GM19238 (cell line): ENCODE data around the gene DDX60.
A peak's percentile ranks its signal among the peaks of the same experiment; 100 is the strongest.
"Not testable (repeated sequence)": the region's sequence is repeated elsewhere in the genome, so short reads cannot be mapped to it uniquely, and the experiment has no call there.

Source experiments
- DNase-seq: peaks from one replicate; pipeline ENCODE4 v3.0.0; 2011; ENCODE audit warnings: low spot score; ENCODE audit not compliant: insufficient read length

The DDX60 gene, protein sequence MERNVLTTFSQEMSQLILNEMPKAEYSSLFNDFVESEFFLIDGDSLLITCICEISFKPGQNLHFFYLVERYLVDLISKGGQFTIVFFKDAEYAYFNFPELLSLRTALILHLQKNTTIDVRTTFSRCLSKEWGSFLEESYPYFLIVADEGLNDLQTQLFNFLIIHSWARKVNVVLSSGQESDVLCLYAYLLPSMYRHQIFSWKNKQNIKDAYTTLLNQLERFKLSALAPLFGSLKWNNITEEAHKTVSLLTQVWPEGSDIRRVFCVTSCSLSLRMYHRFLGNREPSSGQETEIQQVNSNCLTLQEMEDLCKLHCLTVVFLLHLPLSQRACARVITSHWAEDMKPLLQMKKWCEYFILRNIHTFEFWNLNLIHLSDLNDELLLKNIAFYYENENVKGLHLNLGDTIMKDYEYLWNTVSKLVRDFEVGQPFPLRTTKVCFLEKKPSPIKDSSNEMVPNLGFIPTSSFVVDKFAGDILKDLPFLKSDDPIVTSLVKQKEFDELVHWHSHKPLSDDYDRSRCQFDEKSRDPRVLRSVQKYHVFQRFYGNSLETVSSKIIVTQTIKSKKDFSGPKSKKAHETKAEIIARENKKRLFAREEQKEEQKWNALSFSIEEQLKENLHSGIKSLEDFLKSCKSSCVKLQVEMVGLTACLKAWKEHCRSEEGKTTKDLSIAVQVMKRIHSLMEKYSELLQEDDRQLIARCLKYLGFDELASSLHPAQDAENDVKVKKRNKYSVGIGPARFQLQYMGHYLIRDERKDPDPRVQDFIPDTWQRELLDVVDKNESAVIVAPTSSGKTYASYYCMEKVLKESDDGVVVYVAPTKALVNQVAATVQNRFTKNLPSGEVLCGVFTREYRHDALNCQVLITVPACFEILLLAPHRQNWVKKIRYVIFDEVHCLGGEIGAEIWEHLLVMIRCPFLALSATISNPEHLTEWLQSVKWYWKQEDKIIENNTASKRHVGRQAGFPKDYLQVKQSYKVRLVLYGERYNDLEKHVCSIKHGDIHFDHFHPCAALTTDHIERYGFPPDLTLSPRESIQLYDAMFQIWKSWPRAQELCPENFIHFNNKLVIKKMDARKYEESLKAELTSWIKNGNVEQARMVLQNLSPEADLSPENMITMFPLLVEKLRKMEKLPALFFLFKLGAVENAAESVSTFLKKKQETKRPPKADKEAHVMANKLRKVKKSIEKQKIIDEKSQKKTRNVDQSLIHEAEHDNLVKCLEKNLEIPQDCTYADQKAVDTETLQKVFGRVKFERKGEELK (N-terminal part only)

DNA sequence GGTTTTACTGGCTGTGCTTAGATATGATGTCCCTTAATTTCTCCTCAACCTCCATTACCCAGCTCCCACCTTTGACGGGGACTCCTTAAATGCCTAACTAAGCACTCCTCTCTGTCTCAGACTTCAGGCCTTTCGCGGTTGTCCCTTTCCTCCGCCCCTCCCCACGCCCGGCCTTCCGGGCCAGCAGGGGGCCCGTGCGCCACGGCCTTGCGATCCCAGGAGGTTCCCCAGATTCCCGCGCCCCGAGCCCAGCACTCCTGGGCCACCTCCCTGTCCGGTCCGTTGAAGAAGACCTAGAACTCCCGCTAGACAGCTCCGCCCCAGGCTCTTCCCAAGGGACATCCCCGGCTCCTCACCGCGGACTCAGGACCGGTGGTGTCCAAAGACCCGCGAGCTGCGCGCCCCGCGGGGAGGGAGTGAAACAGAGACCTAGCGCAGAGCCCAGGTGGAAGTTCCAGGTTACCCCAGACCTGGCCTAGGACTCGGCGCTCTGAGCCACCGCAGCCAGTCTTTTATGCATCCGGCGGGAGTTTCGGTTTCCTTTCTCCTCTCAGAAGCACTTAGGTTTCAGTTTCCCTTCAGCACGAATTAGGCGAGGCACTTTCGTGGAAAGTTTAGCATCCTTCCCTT is at the start of gene DDX60:
Gene DDX60 (minus strand): TSS at position 487 of the 630 bp plus-strand sequence. CDS start 7,493 bp downstream, outside the sequence.
- DNase-seq, result peak; percentile 56

DNA sequence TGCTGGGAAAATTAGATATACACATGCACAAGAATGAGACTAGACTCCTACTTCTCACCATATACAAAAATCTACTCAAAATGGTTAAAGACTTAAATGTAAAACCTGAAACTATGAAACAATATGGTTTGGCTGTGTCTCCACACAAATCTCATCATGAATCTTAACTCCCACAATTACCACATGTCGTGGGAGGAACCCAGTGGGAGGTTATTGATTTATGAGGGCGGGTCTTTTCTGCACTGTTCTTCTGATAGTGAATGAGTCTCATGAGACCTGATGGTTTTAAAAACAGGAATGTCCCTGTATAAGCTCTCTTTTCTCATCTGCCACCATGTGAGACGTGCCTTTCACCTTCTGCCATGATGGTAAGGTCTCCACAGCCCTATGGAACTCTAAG is 48.5 kb upstream of the DDX60 start:
- no peak for DNase-seq

DNA sequence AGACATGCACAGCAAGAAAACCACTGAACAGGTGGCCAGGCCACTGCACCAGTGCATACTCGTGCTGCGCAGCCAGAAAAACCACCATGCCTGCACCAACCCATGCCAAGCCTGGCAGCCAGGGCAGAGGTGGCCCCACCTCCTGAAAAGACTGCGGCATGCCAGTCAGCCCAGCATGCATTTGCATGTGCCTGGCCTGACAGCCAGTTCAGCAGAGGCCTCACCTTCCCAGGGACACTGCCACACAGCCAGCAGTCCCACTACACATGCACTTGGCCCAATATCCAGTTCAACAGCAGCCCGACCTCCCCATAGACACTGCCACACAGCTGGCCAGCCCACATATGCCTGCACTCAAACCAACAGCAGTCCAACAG is 43.5 kb upstream of the DDX60 start:
- DNase-seq, result no peak

DNA sequence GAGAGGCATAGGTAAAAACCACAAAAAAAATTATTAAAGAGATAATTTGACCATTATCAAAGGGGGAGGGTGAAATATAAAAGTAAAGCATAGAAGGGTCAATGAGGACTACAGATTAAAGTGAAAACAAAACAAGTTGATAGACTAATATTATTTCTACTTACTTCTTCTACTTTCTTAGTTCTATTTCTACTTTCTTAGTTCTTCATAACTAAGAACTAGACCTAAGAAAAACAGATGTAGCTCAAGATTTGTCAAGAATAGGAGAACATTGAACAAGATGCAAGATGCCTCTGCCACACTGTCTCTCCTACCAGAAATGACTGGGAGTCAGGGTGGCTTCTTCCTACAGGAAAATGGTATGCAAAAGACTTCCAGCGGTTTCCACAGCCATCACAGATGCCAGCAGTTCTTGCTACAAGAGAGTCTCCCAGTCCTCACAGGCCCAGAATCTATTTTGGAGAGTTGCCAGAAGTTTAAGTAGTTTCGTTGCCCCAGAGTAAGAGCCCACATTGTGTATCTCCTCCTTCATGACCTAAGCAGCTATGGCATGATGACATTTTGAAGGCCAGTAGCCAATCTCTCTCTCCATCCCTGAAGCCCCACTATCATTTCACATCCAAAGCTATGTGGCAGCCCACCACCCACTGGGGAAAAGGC is 42.9 kb upstream of the DDX60 start:
- no peak for DNase-seq

DNA sequence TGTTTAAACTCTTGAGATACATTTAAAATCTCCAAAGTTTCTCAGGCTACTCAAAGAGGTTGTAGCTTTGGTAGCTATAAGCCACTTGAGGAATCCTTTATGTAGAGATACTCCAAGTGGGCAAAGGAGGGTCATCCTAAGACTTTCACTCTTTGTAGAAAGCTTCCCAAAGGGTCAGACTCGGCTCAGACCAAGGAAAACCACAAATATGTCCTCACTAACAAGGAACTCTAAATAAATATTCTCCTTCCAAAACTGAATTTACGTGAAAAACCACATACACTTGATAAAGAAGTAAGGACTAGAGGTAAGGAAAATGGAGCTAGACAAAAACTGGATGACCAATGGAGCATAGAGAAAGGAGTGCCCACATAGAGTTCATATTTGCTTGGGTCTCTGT is 41.7 kb upstream of the DDX60 start:
- DNase-seq, result no peak

DNA sequence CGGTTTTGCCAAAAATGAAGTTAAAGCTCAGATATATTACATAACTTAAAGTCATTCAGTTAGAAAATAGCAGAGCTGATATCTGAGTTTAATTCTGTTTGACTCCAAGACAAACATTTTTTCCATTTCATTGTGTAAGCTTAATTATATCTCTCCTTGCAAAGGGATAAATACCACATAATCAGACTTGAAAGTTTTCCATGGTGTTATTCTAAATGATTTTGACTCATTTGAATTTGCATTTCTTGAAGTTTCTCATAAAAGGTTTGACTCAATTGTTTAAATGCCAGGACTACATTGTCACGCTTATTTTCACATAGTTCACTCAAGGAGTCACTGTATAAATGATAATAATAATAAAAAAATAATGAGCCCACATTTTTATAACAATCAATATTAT is 39.4 kb upstream of the DDX60 start:
- DNase-seq, result no peak

DNA sequence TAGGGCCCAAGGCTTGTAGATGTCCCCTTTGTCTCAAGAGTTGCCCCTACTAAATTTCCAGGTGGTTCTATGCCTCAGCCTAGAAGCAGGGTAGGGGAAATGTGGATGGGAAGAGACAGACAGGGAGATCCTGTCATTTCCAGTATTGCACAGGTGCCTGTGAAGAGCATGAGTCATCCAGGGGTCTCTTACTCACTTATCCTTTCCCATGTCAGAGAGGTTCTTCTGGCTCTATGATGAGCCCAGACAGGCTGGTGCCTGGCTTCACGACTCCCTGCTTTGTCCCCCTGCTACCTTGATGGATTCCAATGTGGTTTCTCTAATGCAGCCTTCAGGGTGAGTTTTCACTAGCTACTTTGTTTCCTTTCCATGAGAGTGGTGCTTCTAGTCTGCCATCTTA is 35.2 kb upstream of the DDX60 start:
- no peak for DNase-seq

DNA sequence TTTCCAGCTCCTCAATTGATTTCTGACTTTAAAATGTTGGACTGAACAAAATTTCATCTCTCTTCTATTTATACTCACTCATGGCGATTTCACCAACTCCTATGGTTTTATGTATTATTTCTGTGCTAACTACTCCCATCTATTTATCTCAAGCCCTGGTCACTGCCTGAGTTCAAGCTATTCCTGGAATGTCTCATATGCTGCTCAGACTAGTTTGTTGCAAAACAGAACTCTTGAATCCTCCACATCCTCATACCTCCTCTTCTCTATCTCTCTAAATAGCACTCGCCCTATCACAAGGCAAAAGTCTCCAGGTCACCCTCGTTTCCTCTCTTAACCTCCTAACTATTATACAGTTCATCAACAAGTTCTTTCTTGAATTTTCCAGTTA is 19.0 kb upstream of the DDX60 start:
- no peak for DNase-seq

DNA sequence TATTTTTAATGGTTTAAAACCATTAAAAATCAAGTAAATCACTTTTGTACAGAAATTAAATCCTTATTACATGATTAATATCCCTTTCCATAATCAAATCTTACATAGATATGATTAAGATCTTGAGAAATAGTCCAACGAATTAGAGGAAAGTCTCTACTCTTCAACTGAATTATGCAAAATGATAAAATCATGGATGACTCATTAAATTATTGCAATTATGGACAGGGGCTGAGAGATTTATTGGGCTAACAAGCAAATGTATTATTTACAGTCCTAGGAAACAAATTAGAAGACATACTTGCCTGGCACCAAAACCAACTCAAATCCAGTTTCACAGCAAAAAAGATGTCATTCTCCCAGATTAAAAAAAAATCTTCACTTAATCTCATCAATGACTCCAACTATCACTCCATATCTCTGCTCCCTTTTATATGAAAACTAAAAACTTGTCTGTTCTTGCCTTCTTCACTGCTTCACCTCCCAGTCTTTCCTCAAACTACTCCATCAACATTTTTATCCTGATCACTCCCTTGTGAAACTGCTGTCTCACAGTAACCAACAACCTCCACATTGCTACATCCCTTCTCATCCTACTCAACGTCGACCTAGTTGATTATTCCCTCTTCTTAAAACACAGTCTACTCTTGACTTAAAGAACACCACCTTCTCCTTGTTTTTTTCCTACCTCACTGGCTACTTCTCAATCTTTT is 18.4 kb upstream of the DDX60 start:
- DNase-seq, result no peak

DNA sequence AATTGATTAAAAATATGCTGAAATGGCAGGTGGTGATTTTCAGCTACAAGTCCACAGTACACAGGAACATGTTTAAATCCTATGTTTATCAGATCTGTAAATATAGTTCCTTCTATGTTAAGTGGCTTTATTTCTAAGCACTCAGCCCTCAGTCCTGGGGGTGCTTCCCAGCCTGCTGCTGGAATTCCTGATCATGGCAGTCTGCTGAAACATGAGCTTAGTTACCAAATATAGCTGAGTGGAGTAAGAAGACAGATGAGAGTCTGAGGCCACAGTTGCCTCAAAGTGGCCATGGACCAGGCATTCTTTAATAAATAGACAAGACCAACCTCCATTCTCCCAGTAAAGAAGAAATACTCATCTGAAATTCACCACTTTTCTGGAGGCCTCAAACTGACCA is 17.1 kb upstream of the DDX60 start:
- DNase-seq, result no peak

DNA sequence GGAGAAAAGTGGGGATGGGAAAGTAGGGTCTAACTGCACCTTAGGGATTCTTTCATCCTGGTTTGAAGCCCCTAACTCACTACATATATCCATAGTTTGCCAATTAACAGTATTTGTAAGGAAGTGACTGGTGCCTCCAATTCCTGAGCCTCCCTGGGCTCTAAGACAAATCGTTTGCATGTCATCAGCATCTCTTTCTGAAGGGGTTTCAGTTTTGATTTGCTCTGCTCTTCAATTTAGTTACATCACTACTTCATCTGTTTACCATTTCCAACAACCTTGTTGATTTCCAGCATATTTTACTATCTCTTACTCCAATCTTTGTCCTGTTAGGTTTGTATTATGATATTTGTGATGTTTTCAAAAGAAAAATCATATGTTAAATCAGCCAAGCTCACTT is 15.5 kb upstream of the DDX60 start:
- no peak for DNase-seq

DNA sequence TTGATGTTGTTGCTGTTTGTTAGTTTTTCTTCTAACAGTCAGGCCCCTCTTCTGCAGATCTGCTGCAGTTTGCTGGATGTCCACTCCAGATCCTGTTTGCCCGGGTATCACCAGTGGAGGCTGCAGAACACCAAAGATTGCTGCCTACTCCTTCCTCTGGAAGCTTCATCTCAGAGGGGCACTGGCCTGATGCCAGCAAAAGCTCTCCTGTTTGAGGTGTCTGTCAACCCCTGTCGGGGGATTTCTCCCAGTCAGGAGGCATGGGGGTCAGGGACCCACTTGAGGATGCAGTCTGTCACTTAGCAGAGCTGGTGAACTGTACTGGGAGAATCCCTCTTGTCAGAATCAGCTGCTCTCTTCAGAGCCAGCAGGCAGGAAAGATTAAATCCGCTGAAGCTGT is 12.0 kb upstream of the DDX60 start:
- not testable (repeated sequence) for DNase-seq

DNA sequence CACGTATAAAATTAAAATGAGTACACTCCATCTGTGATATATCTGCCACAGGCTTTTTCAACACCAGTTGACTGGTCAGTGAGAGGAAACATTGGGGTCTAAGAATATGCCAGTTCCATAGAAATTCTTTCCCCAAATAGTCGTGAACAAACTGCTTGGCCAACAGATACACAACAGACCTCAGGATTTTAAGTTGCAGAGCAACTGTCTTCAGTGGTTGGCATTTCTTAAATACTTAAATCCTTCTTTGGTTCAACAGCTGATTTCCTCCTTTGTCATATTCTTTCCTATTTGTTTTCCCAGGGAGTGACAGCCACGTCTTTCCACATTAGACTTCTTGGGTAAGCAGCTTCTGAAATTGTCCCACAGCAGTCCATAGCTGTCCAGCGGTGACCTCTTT is 7.0 kb upstream of the DDX60 start:
- DNase-seq, result no peak

DNA sequence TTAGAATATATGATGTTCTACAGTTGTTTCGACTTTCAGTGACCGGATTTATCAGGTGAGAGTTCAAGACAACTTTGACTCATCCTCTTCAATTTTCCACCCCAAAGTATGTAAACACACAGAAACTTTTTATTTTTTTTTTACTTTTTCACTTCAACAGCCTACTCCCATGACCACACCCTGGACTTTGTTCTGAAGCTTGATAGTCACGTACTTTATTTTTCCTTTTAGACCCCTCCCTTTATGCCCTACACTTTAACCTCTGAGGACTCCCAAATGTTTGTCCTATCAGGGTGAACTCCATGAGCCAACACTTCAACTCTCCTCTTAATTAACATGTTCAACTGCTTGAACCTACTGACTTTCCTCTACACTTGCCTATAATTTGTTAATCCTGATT is 2.5 kb upstream of the DDX60 start:
- DNase-seq, result no peak

DNA sequence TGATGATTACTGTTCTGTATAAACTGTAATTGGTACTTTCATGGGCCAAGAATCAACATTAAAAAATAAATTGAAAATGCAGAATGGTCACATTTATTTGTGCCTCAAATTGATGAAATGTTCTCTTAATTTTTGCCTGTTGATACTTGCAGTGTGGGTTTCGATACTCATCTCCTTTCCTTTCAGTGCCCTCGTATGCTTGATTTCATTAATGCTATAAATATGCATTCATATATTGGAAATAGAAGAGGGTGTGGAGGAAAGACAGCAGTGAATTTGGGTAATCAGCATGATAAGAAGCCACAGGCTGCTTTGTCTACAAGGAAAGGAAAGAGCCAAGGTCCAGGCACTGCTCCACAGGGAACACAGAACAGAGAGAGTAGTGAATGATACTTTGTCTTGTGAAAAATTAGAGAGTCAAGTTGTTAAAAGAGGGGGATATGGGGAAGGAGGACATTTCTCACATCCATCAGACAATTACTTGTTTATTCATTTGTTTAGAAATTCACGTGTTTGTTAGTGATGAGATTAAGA is 1.0 kb upstream of the DDX60 start:
- DNase-seq, result no peak

DNA sequence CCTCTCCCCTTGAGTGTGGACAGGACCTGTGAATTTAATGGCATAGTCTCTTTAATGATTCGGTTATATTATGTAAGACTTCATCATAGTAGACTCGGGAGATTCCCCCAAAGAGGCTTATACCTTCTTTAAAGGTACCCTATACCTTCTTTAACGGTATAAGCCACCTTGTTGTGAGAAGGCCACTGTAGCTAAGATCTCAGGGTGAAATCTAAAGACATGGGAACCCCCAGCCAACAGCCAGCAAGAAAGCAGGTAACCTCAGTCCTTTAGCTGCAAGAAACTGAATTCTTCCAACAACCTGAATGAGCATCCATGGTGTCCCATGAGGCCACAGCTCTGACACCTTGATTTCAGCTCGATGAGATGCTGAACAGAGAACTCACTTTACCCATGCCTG is 931 bp downstream of the DDX60 start:
- no peak for DNase-seq

DNA sequence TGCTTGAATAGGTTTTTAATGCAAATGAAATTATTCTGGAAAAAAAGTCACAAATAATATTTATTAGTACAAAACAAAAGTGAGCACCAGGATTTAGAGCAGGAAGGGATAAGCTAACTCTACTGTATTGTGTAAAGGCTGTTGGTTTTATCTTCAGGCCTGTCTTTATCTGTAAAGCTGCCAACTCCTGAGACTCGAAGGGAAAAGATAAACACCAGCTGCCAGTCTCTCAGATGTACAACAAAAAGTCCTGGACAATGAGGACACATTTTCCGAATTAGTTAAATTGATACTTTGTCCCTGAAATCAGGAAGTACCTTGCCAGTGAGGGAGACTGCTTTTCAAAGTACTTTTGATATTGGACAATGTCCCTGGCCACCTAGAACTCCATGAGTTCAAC is 8.8 kb downstream of the DDX60 start:
- no peak for DNase-seq

DNA sequence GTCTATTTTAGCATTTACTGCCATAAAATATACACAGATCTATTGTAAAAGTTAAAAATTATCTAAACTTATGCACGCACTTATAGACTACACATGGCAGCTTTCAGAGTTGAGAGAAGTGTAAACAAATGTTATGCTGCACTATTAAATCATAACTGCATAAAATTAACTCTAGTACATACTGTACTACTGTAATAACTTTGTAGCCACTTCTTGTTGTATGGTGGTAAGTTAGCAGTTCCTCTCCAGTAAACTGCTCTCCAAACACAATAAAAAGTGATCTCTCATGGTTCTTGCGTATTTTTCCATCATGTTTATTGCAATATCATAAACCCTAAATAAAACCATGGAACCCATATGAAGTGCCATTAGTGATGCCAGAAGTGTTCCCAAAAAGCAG is 9.6 kb downstream of the DDX60 start:
- DNase-seq, result no peak

DNA sequence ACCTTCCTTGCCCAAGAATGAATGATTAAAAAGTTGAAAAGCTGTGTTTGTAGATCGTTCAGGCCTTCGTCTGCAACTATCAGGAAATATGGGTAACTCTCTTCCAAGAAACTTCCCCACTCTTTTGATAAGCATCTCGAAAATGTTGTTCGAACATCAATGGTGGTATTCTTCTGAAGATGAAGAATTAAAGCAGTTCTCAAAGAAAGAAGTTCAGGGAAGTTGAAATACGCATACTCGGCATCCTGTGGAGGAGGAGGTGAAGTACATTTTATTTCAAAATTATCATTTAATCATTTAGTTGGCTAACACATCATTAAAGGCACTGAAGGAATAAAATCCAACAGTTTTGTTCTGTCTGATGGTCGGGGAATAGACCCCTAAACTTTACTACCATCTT is 12.1 kb downstream of the DDX60 start:
- DNase-seq, result no peak
